Spleen (tissue), 11 donors: ENCODE data around the gene RFC4. TPM values are rescaled to one million over a fixed set of nuclear protein-coding genes. Genes with fewer than 3 reads are reported as not detected.

Experiments
- DNase-seq: peaks from one replicate; pipeline ENCODE4 v3.0.0-alpha.2; 2020
- H3K27ac ChIP-seq, 8 donors: fragments of 200-600 bp; sonication (generic) in 7 of 8; 1 replicate in 4 of 8; 2 replicates in 4 of 8; pipeline versions ENCODE4 v1.5.0 to v1.8.0; 2016 to 2021; ENCODE audit warnings: inconsistent platforms in 4 of 8, mild to moderate bottlenecking in 4 of 8, moderate library complexity in 1 of 8
- H3K27me3 ChIP-seq, 7 donors: fragments of 200-600 bp; sonication (generic) in 6 of 7; replicated peaks in 1 of 7; 1 replicate in 4 of 7; 2 replicates in 3 of 7; pipeline versions ENCODE4 v1.5.0 to v1.8.0; 2016 to 2021; ENCODE audit warnings: inconsistent platforms in 3 of 7, mild to moderate bottlenecking in 1 of 7
- H3K36me3 ChIP-seq, 6 donors: fragments of 200-600 bp; sonication (generic) in 5 of 6; 1 replicate in 4 of 6; 2 replicates in 2 of 6; pipeline versions ENCODE4 v1.5.0 to v1.8.0; 2016 to 2021; ENCODE audit warnings: inconsistent platforms in 2 of 6
- H3K4me1 ChIP-seq, 6 donors: fragments of 200-600 bp; sonication (generic) in 5 of 6; 1 replicate in 3 of 6; 2 replicates in 3 of 6; pipeline versions ENCODE4 v1.5.0 to v1.8.0; 2016 to 2021; ENCODE audit warnings: inconsistent platforms in 3 of 6
- H3K4me3 ChIP-seq, 8 donors: fragments of 200-600 bp; sonication (generic) in 7 of 8; 1 replicate in 4 of 8; 2 replicates in 4 of 8; pipeline versions ENCODE4 v1.5.0 to v1.8.0; 2016 to 2021; ENCODE audit warnings: inconsistent platforms in 4 of 8, mild to moderate bottlenecking in 4 of 8, moderate library complexity in 2 of 8
- H3K9me3 ChIP-seq, 8 donors: fragments of 200-600 bp; sonication (generic) in 7 of 8; 1 replicate in 4 of 8; 2 replicates in 4 of 8; pipeline versions ENCODE4 v1.5.0 to v1.8.0; 2016 to 2021; ENCODE audit warnings: inconsistent platforms in 4 of 8
- POLR2A ChIP-seq, 3 donors: fragments of 450-650 bp; IDR thresholded peaks; one replicate each; pipeline ENCODE4 v1.5.1; 2017; ENCODE audit warnings: antibody characterized with exemption in 3 of 3, mild to moderate bottlenecking in 1 of 3
- POLR2AphosphoS5 ChIP-seq, 3 donors: sonication (generic); formaldehyde crosslinking; IDR thresholded peaks; one replicate each; pipeline ENCODE4 v1.5.1; 2017; ENCODE audit warnings: antibody characterized with exemption in 3 of 3
- WGBS, 5 donors: extraction: QIAGEN DNeasy Blood & Tissue Kit in 3 of 5; methylation state at CpG; one replicate each; pipeline versions ENCODE4 v1.1.5 to v1.1.7; 2013 to 2018; 5-methylcytosine and 5-hydroxymethylcytosine counted together
- intact Hi-C: fragments of 100-400 bp; cut with DNase I; formaldehyde crosslinking; loops from one replicate; pipeline ENCODE4 v1.15.0; 2023; ENCODE audit warnings: low total_unique reads
- polyA plus RNA-seq, 3 donors: library from polyadenylated mRNA; stranded (reverse); fragments of 200-250 nt; gene quantifications; one replicate each; pipeline ENCODE4 v1.2.1, GENCODE V29; 2013
- total RNA-seq, 7 donors: library from RNA; depleted of rRNA in 3 of 7; stranded (reverse); fragments of >200 nt in 3 of 7; fragmentation: NEBNext Ultra II Directional in 4 of 7; extraction: Animal tissue kit (Norgen Biotek cat#: 25700) in 4 of 7; gene quantifications; one replicate each; pipeline versions ENCODE4 v1.1.0 to v1.2.1, GENCODE V29; 2016 to 2021
- TF ChIP-seq, protein P1 (sequence below), 11 experiments: fragments of 200-600 bp in 7 of 11; fragments of 450-650 bp in 4 of 11; sonication (generic) in 4 of 11; IDR thresholded peaks in 8 of 11; conservative IDR thresholded peaks in 3 of 11; 1 replicate in 7 of 11; 2 replicates in 4 of 11; pipeline versions ENCODE4 v1.4.0 to v1.8.0; 2016 to 2021; ENCODE audit warnings: antibody characterized with exemption in 11 of 11, inconsistent platforms in 4 of 11, mild to moderate bottlenecking in 1 of 11
- donor health status: healthy with polysubstance abuse.
- donor health status: DM: no; HTN: no; CAD: no; lungs with moderate emphysema.
- donor health status: DM: no; HTN: no; CAD: no.
- donor health status: Bipolar disorder and iron deficiency.
- donor health status: healthy.
- donor health status: DM: no; HTN: no; CAD: no.
- donor health status: DM: yes; HTN: yes; CAD: no.

RFC4 gene
- total and polyA plus RNA-seq, 10 donors: 14.4 to 27.2 (median 18.4) TPM

DNA sequence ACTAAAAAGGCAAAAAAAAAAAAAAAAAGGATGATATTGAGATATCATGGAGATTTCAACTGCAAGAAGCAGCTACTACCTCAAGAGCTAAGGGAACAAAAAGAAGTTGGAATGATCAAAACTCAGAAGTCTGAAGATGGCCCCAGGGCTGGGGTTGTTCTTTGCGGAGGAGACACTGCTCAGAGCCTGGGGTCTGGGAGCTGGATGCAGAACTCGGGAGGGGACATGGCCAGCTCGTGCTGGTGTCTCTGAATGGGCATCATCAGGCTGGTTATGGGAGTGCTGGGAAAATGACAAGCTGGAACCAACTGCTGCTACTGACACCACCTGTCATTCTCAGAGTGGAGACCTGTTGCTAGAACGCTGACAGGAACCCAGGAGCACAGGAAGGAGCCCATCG is 22.1 kb upstream of the RFC4 start:
- no peaks in the 10 kb centered on the region for H3K36me3 ChIP-seq
- peaks cover 3 to 92% (median 57%) of the 10 kb centered on the region in 7 donors for H3K27me3 ChIP-seq
- DNase-seq: no peak
- peaks cover 14 to 43% (median 26%) of the 10 kb centered on the region in 6 donors for H3K4me1 ChIP-seq
- 22 to 31% (median 28%) methylated on average over 4 to 5 of the region's 5 CpGs for WGBS, 5 donors
- H3K4me3 ChIP-seq: no peak overlapping the region
- no peaks in the 10 kb centered on the region for H3K9me3 ChIP-seq
- intact Hi-C loops: no loop called here
- H3K27ac ChIP-seq: no peak overlapping the region
- TF ChIP-seq, protein P1, sequence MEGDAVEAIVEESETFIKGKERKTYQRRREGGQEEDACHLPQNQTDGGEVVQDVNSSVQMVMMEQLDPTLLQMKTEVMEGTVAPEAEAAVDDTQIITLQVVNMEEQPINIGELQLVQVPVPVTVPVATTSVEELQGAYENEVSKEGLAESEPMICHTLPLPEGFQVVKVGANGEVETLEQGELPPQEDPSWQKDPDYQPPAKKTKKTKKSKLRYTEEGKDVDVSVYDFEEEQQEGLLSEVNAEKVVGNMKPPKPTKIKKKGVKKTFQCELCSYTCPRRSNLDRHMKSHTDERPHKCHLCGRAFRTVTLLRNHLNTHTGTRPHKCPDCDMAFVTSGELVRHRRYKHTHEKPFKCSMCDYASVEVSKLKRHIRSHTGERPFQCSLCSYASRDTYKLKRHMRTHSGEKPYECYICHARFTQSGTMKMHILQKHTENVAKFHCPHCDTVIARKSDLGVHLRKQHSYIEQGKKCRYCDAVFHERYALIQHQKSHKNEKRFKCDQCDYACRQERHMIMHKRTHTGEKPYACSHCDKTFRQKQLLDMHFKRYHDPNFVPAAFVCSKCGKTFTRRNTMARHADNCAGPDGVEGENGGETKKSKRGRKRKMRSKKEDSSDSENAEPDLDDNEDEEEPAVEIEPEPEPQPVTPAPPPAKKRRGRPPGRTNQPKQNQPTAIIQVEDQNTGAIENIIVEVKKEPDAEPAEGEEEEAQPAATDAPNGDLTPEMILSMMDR (IDR thresholded peaks at IDR 0.05 in 8 of 11, conservative IDR thresholded peaks at IDR 0.05 in 3 of 11): no peak
- TF ChIP-seq POLR2A (IDR thresholded peaks at IDR 0.05): no peak
- no peak for TF ChIP-seq POLR2AphosphoS5 (IDR thresholded peaks at IDR 0.05)

- WGBS, 5 donors: 2 to 8% (median 3%) methylated on average over 26 to 80 of the region's 80 CpGs
- H3K27ac ChIP-seq: peak overlapping the region in 7 of 8 donors; percentile 7 to 75 (median 59)
Observed at GRCh38 chr3:186826976-186827857, 20.9 kb upstream of the RFC4 start.

GRCh38 chr3:186826410-186826975 is 20.2 kb upstream of the RFC4 start:
- peaks cover 3 to 83% (median 55%) of the 10 kb centered on the region in 7 donors for H3K27me3 ChIP-seq
- H3K4me1 ChIP-seq: peaks cover 14 to 46% (median 26%) of the 10 kb centered on the region in 6 donors
- intact Hi-C loops: no loop called here
- peak; percentile 81 for DNase-seq
- TF ChIP-seq POLR2AphosphoS5 (IDR thresholded peaks at IDR 0.05) (no peak), POLR2A (IDR thresholded peaks at IDR 0.05) (no peak)
- TF ChIP-seq, protein P1 (IDR thresholded peaks at IDR 0.05 in 8 of 11, conservative IDR thresholded peaks at IDR 0.05 in 3 of 11): no peak
- H3K36me3 ChIP-seq: no peaks in the 10 kb centered on the region
- H3K4me3 ChIP-seq: peak overlapping the region in 7 of 8 donors; percentile 54 to 80 (median 65)
- no peak overlapping the region for H3K27ac ChIP-seq
- WGBS, 5 donors: 11 to 15% (median 12%) methylated on average over 13 to 14 of the region's 14 CpGs
- H3K9me3 ChIP-seq: no peaks in the 10 kb centered on the region

More at GRCh38 chr3:186826976-186827857, 20.9 kb upstream of the RFC4 start:
- peaks cover 3 to 90% (median 56%) of the 10 kb centered on the region in 7 donors for H3K27me3 ChIP-seq
- intact Hi-C loops: no loop called here
- peak overlapping the region; percentile 54 to 80 (median 64) for H3K4me3 ChIP-seq
- TF ChIP-seq POLR2AphosphoS5 (IDR thresholded peaks at IDR 0.05) (peak; percentile 80 to 87 (median 86)), POLR2A (IDR thresholded peaks at IDR 0.05) (no peak)
- TF ChIP-seq, protein P1 (IDR thresholded peaks at IDR 0.05 in 8 of 11, conservative IDR thresholded peaks at IDR 0.05 in 3 of 11): no peak
- no peaks in the 10 kb centered on the region for H3K9me3 ChIP-seq
- H3K36me3 ChIP-seq: no peaks in the 10 kb centered on the region
- peak; percentile 96 for DNase-seq
- peaks cover 14 to 43% (median 26%) of the 10 kb centered on the region in 6 donors for H3K4me1 ChIP-seq
